Measurements from ENCODE around the gene COL15A1. TPM values are rescaled to one million over a fixed set of nuclear protein-coding genes. Genes with fewer than 3 reads are reported as not detected.

The COL15A1 gene
- total RNA-seq, 1 donor from 2014 or later: 0.06 TPM

DNA sequence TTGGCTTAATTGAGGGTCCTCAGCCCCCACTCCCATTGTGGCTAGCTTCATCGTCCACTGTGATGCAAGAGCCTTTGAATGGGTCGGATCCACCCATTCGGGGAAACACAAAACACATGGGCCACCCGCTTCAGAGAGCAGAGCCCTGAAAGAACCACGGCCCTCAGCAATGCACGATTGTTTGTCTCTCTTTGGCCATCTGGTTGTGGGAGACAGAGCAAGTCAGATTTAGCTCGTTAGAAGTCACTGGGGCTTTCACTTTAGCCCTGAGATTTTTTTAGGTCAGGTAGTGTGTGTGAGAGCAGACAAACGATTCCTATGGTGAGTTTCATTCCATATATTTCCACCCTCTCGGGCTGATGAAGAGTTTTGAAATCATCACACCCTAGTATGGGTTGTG, 12.9 kb upstream of the COL15A1 start:
- H3K4me3 ChIP-seq (ENCODE audit: low read depth, low read length): no peak overlapping the region
- no peak for DNase-seq (ENCODE audit: low read depth)
- TF ChIP-seq, protein P1, sequence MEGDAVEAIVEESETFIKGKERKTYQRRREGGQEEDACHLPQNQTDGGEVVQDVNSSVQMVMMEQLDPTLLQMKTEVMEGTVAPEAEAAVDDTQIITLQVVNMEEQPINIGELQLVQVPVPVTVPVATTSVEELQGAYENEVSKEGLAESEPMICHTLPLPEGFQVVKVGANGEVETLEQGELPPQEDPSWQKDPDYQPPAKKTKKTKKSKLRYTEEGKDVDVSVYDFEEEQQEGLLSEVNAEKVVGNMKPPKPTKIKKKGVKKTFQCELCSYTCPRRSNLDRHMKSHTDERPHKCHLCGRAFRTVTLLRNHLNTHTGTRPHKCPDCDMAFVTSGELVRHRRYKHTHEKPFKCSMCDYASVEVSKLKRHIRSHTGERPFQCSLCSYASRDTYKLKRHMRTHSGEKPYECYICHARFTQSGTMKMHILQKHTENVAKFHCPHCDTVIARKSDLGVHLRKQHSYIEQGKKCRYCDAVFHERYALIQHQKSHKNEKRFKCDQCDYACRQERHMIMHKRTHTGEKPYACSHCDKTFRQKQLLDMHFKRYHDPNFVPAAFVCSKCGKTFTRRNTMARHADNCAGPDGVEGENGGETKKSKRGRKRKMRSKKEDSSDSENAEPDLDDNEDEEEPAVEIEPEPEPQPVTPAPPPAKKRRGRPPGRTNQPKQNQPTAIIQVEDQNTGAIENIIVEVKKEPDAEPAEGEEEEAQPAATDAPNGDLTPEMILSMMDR (conservative IDR thresholded peaks at IDR 0.05; ENCODE audit: low read depth, low read length): no peak

DNA sequence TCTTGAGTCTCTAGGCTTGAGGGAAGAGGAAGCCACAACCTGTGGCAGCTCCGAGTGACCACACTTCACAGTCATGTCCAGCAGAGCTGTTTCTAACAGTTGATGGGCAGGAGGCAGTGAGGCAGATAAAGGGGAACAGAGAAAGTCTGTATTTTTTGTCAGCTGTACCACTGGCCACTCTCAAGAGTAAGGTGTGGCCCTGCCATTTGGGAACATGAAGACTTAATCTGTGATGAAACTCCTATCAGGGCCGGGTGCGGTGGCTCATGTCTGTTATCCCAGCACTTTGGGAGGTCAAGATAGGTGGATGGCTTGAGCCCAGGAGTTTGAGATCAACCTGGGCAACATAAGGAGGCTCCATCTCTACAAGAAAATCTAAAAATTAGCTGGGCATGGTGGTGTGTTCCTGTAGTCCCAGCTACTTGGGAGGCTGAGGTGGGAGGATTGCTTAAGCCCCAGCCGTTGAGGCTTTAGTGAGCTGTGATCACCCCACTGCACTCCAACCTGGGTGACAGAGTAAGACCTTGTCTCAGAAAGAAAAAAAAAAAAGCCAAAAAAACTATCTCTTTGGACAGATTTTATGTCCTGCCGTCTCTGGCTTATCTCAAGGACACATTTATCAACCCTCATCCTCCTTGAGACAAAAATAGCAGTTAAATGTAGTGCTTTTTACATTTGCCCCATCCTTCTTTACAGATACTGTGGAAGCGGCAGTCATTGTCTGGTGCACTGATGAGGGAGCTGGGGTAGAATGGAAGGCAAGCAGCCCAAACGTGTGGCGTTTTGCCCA, 11.9 kb upstream of the COL15A1 start:
- no peak overlapping the region for H3K4me3 ChIP-seq (ENCODE audit: low read depth, low read length)
- DNase-seq (ENCODE audit: low read depth): no peak
- TF ChIP-seq, protein P1 (conservative IDR thresholded peaks at IDR 0.05; ENCODE audit: low read depth, low read length): no peak

DNA sequence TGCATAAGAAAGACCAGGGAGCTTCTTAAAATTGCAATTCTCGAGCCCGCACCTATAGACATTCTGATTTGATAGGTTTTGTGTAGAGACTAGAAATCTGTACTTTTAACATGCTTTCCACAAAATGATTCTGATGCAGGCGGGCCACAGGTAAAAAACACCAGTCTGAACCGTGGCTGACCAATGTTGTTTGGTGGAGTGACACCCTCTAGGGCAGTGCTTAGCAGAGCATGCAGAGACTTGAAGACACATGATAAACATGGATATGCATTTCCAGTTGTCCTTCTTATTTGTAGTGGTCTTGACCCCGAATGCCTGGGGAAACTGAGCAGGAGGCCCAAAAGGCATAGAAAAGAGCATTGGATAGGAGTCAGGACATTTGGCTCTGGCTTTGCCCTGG, 10.5 kb upstream of the COL15A1 start:
- TF ChIP-seq, protein P1 (conservative IDR thresholded peaks at IDR 0.05; ENCODE audit: low read depth, low read length): no peak
- no peak for DNase-seq (ENCODE audit: low read depth)
- no peak overlapping the region for H3K4me3 ChIP-seq (ENCODE audit: low read depth, low read length)

DNA sequence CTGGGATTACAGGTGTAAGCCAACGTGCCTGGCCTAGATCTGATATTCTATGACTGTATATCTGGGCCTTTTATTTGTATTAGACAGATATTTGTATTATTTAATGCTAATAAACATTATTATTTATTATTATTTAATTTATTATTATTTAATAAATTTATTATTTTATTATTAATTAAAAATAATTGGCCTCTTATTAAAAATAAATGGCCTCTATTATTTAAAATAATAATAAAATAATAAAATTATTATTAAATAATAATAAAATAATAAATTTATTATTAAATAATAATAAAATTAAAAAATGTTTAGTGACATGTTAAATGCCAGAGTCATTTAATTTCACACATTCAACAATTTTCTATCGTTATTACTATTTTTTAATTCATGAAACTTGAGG, 9.8 kb upstream of the COL15A1 start:
- DNase-seq (ENCODE audit: low read depth): no peak
- TF ChIP-seq, protein P1 (conservative IDR thresholded peaks at IDR 0.05; ENCODE audit: low read depth, low read length): no peak
- no peak overlapping the region for H3K4me3 ChIP-seq (ENCODE audit: low read depth, low read length)

- no peak overlapping the region for H3K4me3 ChIP-seq (ENCODE audit: low read depth, low read length)
- DNase-seq (ENCODE audit: low read depth): no peak
- TF ChIP-seq, protein P1 (conservative IDR thresholded peaks at IDR 0.05; ENCODE audit: low read depth, low read length): no peak
Measured at GRCh38 chr9:98935071-98935505, 8.6 kb upstream of the COL15A1 start.

- no peak for DNase-seq (ENCODE audit: low read depth)
- TF ChIP-seq, protein P1 (conservative IDR thresholded peaks at IDR 0.05; ENCODE audit: low read depth, low read length): no peak
- no peak overlapping the region for H3K4me3 ChIP-seq (ENCODE audit: low read depth, low read length)
Measured at GRCh38 chr9:98940276-98940675, 3.4 kb upstream of the COL15A1 start.

Measured in epithelial cell of proximal tubule (primary cell).